DND-41 (cell line): Measurements from ENCODE around the gene KAZN.

Experiments used
- ATAC-seq: fragments of 200-7000 bp; cut with Tn5 transposase; 3 replicates; pipeline ENCODE4 v1.9.1; 2021; ENCODE audit warnings: low read depth; ENCODE audit not compliant: insufficient read depth
- DNase-seq: peaks from one replicate; pipeline ENCODE4 v3.0.0-alpha.2; 2020
- H2AFZ ChIP-seq: 2 replicates; pipeline ENCODE4 v1.6.0; 2012; ENCODE audit warnings: low read depth, low read length
- H3K27ac ChIP-seq: 2 replicates; pipeline ENCODE4 v1.5.1; 2012; ENCODE audit warnings: low read length, inconsistent platforms
- H3K27me3 ChIP-seq: fragments of 200-600 bp; sonication (generic); 2 replicates; pipeline ENCODE4 v1.6.0; 2012; ENCODE audit warnings: low read length, mild to moderate bottlenecking, inconsistent platforms; ENCODE audit not compliant: insufficient read depth, poor library complexity
- H3K36me3 ChIP-seq: 2 replicates; pipeline ENCODE4 v1.5.1; 2012; ENCODE audit warnings: low read length, inconsistent platforms; ENCODE audit not compliant: insufficient read depth
- H3K4me1 ChIP-seq: 2 replicates; pipeline ENCODE4 v1.5.1; 2012; ENCODE audit warnings: mild to moderate bottlenecking, low read length; ENCODE audit not compliant: insufficient read depth
- H3K4me2 ChIP-seq: 2 replicates; pipeline ENCODE4 v1.6.0; 2012; ENCODE audit warnings: mild to moderate bottlenecking, moderate library complexity, low read length, inconsistent platforms; ENCODE audit not compliant: insufficient read depth
- H3K4me3 ChIP-seq, 2 experiments: fragments of 200-600 bp in 1 of 2; shearing (Covaris generic) in 1 of 2; 2 replicates each; pipeline ENCODE4 v1.5.1; 2012 to 2016; ENCODE audit warnings: inconsistent platforms in 2 of 2, low read length in 2 of 2, mild to moderate bottlenecking in 2 of 2, low read depth in 1 of 2, moderate library complexity in 1 of 2
- H3K79me2 ChIP-seq: 2 replicates; pipeline ENCODE4 v1.6.0; 2012; ENCODE audit warnings: low read length, inconsistent platforms; ENCODE audit not compliant: insufficient read depth
- H3K9ac ChIP-seq: 2 replicates; pipeline ENCODE4 v1.6.0; 2012; ENCODE audit warnings: low read depth, mild to moderate bottlenecking, inconsistent platforms, low read length, moderate library complexity
- H3K9me3 ChIP-seq: 2 replicates; pipeline ENCODE4 v1.5.1; 2012; ENCODE audit warnings: low read length, moderate library complexity, mild to moderate bottlenecking, inconsistent platforms; ENCODE audit not compliant: insufficient read depth, severe bottlenecking
- H4K20me1 ChIP-seq: 2 replicates; pipeline ENCODE4 v1.6.0; 2012; ENCODE audit warnings: low read length; ENCODE audit not compliant: insufficient read depth
- CTCF ChIP-seq: IDR thresholded peaks from 2 replicates; pipeline ENCODE4 v1.5.1; 2012; ENCODE audit warnings: borderline replicate concordance, low read length, moderate library complexity, mild to moderate bottlenecking; ENCODE audit not compliant: poor library complexity, severe bottlenecking; ENCODE audit errors: extremely low read depth
- EZH2 ChIP-seq: IDR thresholded peaks from 3 replicates; pipeline ENCODE4 v1.6.1; 2012; ENCODE audit warnings: borderline replicate concordance, low read depth, mild to moderate bottlenecking, moderate library complexity, low read length, inconsistent platforms; ENCODE audit not compliant: severe bottlenecking

Gene KAZN

GRCh38 chr1:14964711-14965055 lies 366.2 kb downstream of the KAZN start:
- Histone ChIP-seq H3K4me2 (no peak overlapping the region), H3K36me3 (peaks cover 64% of the 10 kb centered on the region), H3K27me3 (no peaks in the 10 kb centered on the region), H3K79me2 (peaks cover 3% of the 10 kb centered on the region; the same call in 1 of the 2 replicates), H3K9ac (no peak overlapping the region), H3K4me3 (no peak overlapping the region), H2AFZ (no peak overlapping the region), H3K4me1 (peaks cover 23% of the 10 kb centered on the region), H3K27ac (no peak overlapping the region), H3K9me3 (peaks cover 7% of the 10 kb centered on the region), H4K20me1 (peaks cover 9% of the 10 kb centered on the region)
- ATAC-seq (no peak), DNase-seq (no peak)
- no peak for TF ChIP-seq EZH2
- no peak for TF ChIP-seq CTCF

GRCh38 chr1:14968251-14968851 lies 369.9 kb downstream of the KAZN start:
- H3K9me3 ChIP-seq = peaks cover 7% of the 10 kb centered on the region
- no peak overlapping the region for H2AFZ ChIP-seq
- H3K4me3 ChIP-seq = no peak overlapping the region
- peaks cover 19% of the 10 kb centered on the region for H4K20me1 ChIP-seq
- H3K36me3 ChIP-seq = peaks cover 38% of the 10 kb centered on the region
- H3K9ac ChIP-seq = peak overlapping the region; percentile 23; the same call in 1 of the 2 replicates
- H3K27ac ChIP-seq = peak overlapping the region; percentile 77
- H3K4me1 ChIP-seq = peaks cover 31% of the 10 kb centered on the region
- ATAC-seq (no peak), DNase-seq (no peak)
- H3K4me2 ChIP-seq = peak overlapping the region; percentile 23
- H3K79me2 ChIP-seq = peaks cover 19% of the 10 kb centered on the region
- H3K27me3 ChIP-seq = no peaks in the 10 kb centered on the region
- TF ChIP-seq CTCF (no peak), EZH2 (no peak)

- TF ChIP-seq EZH2 (no peak), CTCF (no peak)
- Histone ChIP-seq H3K36me3 (peaks cover 37% of the 10 kb centered on the region), H3K4me1 (peaks cover 31% of the 10 kb centered on the region), H3K4me2 (peak overlapping the region; percentile 58), H4K20me1 (peaks cover 22% of the 10 kb centered on the region), H3K9ac (peak overlapping the region; percentile 30; the same call in 1 of the 2 replicates), H3K9me3 (peaks cover 7% of the 10 kb centered on the region), H3K4me3 (peak overlapping the region in 1 of 2 experiments; percentile 1; a peak in 1 of 4 replicates), H3K27me3 (no peaks in the 10 kb centered on the region), H3K27ac (peak overlapping the region; percentile 77), H2AFZ (no peak overlapping the region), H3K79me2 (peaks cover 19% of the 10 kb centered on the region)
- DNase-seq (peak; percentile 90), ATAC-seq (peak; percentile 98)
These were observed 370.5 kb downstream of the KAZN start for GRCh38 chr1:14969006-14969405.
